Stimulated activated CD8-positive, alpha-beta memory T cell treated with anti-CD3 and anti-CD28 coated beads, Interleukin-7, amount 100 ng/mL, for 1 hour (primary cell): ENCODE measurements around the gene TOM1L2.
"Not testable (repeated sequence)": the region's sequence is repeated elsewhere in the genome, so short reads cannot be mapped to it uniquely, and the experiment has no call there.

Experiments used
- DNase-seq, 2 donors: peaks; one replicate each; pipeline ENCODE4 v3.0.0-alpha.2; 2020; ENCODE audit warnings: low read depth in 2 of 2

The TOM1L2 gene

DNA sequence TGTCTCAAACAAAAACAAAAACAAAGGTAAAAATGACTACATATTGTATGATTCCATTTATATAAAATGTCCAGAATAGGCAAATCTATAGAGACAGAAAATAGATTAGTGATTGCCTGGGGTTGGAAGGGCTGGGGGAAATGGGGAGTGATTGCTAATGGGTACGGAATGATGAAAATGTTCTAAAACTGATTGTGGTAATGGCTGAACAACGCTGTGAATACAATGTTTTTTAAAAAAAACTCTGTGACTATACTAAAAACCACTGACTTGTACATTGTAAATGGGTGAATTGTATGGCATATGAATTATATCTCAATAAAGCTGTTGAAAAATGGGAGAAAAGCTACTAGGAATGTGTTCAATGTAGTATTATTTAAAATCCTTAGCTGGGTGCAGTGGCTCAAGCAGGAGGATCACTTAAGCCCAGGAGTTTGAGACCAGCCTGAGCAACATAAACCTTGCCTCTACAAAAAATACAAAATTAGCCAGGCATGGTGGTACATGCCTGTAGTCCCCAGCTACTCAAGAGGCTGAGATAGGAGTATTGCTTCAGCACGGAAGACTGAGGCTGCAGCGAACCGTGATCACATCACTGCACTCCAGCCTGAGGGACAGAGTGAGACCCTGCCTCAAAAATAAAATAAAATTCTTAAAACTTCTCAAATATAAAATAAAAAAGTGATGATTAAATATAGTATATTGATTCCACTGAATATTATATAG, 47.9 kb downstream of the TOM1L2 start:
- DNase-seq = no peak

DNA sequence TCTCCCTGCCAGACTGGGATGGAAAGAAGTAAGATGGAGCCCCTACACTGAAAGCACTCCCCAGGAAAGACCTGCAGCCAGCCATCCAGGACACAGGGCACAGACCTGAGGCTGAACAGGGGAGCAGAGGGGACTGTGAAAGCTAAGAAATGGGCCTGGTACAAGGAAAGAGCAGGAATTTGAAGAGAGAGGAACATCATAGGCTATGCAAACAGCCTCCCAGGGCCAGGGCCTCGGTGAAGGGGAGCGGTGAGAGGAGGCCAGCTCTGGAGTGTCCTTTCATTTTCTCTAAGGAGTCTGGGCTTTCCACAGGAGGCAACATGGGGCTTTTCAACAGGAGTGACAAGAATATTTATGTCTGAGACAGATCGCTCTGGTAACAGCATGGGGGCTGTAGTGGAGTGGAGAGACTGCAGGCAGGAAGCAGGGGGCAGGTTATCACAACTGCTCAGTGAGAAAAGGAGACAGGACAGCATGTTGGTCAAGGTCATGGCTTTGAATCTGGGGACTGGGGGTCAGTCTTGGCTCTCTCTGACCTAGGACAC, 50.1 kb downstream of the TOM1L2 start:
- DNase-seq = no peak

DNA sequence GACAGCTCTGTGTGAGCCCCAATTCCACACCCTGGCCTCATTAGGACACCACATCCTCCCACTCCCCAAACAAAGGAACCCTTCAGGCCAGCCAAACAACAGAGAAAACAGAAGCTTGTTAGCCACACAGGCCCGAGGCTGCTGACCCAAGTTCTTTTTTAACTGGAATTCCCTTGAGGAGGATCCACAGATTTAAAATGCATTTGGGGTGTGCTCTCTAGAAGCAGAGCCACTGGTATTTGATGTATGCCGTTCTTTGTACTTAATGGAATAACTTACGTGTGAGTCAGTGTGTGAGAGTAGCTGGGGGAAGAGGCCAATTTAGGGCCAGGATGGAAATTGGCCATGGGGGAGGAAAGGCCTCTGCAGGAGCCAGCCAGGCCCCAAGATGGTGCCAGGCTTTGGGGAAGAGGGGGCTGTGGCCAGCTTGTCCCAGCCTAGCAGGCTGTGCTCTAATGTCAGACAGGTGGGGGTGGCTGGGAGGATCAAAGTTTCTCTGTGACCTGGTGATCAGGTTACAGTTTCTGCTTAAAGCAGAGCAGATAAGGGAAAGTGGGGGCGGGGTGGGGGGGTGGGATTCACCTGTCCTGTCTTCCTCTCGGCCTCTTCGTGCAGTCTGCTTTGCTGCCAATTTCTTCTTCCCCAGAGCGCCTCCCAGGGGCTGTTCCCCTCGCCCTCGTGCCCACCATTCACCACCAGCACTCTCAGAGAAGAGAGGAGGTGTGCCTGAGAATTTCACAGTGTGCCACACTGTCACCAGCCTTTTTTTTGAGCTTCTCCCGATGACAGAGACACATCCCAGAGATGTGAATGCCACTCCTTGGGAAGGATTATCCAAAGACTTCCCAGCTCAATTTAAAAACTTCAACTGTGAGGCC, 50.8 kb downstream of the TOM1L2 start:
- no peak for DNase-seq

DNA sequence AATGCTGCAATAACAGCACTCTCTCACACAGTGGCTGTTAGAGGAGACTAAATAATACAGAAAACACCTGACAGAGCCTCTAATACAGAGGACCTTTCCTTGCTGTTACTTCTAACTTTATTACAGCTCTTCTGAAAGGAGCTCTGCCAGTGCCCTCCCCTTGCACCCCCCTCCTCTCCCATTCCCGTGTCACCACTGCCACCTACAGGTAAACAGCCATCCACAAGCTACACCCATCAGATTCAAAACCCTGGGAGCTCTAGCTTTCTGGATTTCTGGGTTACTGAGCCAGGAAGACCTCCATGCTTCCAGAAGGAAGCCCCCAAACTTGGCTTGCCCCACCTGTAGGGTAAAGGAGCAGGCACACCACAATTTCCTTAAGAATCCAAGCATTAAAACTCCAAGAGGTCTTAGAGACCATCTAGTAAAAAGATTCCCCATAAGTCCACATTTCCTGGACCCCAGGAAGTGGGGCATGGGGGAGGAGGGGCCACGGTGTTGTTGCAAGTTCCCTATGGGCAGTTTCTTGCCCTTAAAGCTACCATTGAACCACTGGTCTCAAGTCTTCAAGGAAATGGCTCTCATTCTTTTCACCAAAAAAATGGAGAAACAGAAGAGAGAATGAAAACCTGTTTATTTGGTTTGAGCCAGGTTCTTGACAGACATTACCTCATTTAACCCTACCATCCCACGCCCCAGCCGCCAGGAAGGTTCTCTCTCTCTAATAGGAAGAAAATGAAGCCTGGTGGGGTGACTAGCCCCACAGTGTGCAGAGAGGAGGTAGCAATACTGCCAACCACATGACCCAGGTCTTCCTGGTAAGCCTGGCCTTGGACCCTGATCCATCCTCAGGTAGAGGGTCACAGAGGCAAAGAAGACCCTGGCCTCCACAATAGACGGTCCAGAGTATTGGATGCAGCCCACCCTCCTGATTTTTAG, 52.8 kb downstream of the TOM1L2 start:
- DNase-seq = peak; percentile 25 to 27

DNA sequence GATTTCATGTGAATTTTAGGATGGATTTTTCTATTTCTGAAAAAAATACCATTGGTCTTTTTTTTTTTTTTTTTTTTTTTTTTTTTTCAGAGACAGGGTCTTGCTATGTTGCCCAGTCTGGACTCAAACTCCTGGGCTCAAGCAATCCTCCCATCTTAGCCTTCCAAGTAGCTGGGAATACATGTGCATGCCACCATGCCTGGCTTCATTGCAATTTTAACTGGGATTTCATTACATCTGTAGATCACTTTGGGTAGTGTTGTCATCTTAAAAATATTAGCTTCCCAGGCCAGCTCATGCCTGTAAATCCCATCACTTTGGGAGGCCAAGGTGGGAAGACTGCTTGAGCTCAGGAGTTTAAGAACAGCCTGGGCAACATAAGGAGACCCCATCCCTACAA, 54.8 kb downstream of the TOM1L2 start:
- no peak for DNase-seq

DNA sequence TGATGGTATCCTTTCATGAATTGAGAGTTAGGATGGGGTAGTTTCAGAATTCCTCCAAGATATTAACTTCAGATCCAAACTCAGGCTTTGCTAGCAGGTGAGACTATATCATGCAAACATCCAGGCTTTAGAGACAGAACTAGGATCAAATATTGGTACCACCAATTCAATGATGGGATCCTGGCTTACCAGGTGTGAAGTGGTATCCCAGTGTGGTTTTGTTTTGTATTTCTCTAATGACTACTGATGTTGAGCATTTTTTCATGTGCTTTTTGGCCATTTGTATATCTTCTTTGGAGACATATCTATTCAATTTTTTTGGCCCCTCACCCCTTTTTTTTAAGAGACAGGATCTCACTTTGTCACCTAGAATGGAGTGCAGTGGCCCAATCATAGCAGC, 57.0 kb downstream of the TOM1L2 start:
- DNase-seq = no peak

DNA sequence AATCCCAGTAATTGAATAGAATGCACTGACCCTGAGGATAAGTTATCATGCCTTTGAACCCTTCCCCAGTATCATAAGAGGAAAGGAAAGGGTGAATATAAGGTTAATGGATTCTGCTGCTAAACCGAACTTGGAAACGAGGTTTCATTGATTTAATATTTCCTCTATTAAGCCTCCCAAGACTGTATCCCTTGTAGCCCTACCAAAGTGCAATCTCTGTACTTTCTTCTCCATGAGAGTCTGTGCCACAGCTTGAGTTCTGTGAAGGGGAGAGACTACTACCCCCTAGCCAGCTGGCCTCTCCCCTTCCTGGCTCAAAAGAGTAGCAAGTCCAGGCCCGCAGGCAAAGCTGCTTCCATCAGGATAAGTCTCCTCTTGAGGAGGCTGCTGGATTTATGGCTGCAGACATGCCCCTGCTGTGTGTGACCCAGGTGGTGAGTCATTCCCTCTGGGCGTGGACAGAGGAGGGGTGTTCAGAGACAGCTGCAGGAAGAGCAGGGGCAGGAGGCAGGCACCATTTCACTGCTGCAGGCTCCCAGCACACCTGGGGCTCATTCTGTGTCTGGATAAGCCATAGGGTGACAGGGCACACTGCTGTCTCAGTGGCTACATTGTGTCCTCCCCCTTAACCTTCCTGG, 58.4 kb downstream of the TOM1L2 start:
- DNase-seq = peak in 1 of 2 donors; percentile 5

DNA sequence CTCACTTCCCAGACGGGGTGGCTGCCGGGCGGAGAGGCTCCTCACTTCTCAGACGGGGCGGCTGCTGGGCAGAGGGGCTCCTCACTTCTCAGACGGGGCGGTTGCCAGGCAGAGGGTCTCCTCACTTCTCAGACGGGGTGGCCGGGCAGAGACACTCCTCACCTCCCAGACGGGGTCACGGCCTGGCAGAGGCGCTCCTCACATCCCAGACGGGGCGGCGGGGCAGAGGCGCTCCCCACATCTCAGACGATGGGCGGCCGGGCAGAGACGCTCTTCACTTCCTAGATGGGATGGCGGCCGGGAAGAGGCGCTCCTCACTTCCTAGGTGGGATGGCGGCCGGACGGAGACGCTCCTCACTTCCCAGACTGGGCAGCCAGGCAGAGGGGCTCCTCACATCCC, 59.9 kb downstream of the TOM1L2 start:
- not testable (repeated sequence) for DNase-seq

DNA sequence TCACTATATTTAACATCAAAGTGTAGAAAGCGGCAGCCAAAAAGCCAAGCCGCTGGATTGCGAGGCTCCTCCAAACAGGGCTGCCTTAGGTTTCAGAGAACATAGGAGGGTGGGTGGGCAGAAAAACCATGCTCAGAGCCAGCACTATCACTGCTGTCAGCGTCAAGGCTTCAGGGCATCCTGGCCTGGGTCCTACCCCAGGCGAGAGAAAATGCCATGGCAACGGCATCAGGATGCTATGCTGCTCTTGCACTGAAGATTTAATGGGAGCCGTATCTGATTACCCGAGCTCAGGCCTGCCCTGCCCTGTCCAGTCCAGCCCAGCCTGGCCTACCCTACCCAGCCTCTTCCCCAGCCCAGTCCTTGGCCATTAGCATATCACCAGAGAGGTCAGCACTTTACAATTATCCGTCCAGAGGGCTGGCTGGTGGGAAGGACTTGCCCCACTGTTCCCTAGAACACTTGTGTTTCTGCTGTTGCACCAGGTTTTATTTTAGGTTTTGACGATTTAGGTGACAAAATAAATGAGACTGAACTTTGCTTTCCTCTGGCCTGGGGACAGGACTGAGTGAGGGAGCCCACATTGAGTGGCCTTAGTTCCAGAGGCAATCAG, 61.1 kb downstream of the TOM1L2 start:
- no peak for DNase-seq

DNA sequence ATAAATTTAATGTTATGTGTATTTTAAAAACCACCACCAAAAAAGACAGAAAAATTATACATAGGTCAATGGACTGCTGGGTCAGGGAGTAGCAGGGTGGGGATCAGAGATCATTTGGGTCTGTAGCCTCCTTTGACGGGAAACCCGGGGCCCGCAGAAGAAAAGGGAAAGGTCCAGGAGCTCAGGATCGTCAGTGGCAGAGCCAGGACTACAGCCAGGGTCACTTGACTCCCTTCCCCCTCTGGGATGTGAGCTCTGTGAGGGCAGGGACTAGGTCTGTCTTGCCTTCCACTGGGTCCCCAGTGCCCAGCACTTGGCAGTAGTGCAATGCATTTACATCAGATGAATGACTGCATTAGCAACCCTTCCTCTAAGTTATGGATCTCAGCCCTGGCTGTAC, 62.1 kb downstream of the TOM1L2 start:
- DNase-seq = no peak

DNA sequence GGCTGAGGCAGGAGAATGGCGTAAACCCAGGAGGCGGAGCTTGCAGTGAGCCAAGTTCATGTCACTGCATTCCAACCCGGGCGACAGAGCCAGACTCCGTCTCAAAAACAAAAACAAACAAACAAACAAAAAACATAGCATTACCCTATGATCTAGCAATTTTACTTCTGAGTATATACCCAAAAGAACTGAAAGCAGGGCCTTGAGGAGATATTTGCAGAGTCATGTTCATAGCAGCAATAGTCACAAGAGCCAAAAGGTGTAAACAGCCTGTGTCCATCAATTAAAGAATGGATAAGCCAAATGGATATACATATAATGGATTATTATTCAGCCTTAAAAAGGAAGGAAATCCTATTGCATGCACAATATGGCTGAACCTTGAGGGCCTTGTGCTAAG, 63.1 kb downstream of the TOM1L2 start:
- no peak for DNase-seq

DNA sequence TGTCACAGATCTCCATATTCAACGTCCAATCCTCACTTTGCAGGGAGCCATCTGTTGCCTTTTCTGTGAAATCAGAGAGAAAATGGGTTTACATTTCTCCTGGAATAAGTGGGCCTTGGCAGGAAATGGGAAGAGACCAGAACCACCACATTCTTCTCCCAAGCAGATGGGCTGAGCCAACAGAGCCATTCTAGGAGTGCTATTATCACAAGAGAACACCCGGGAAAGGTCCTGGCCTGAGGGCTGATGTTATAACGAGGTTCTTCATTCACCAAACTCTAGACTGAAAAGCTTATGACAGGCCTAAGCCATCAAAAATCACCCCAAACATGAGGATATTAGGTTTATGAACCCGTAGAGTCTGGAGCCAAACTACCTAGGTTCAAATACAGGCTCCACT, 64.7 kb downstream of the TOM1L2 start:
- no peak for DNase-seq

DNA sequence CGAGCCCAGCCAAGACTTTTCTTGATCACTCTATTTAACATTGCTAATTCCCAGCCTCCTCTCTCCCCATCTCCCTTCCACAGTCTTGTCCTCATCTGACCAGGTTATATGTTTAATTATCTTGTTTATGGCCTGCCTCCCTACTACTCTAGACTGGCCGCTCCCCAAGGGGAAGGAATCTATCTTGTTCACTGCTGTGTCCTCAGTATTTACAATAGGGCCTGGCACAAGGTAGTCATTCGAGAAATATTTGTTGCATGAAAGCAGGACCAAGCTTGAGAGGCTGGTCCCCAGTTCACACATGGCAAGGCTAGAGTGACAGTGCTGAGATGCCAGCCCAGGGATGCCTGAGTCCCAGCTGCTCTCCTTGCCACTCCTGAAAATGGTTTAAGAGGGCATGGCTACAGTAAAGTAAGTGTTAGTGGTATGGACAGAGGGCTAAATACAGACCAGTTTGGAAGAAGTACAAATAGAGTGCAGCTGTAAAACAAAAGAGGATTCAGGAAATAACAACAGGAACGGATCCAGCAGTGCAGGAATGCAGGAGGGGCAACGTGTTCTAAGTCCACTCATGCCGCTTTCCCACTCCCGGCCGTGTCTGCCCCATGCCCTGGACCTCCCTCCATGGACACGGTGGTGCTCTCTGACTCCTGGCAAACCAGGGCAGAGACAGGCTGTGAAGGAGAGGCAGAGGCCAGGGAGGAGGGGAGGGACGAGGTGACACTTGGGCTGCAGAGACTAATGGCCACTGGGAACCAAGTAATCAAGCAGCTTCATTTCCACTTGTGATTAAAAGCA, 65.6 kb downstream of the TOM1L2 start:
- no peak for DNase-seq

DNA sequence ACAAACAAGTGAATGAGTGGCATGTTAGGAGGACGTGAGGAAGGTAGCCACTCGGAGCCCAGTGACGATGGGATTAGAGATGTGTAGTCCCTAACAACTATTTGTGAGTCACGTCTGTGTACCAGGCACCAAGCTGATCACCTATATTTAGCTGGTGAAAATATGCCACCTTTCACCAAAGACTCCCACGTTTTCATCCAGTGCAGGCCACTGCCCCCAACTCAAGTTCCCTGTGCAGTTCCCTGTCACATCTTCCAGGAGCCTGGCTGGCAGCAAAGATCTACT, 67.2 kb downstream of the TOM1L2 start:
- DNase-seq = no peak

DNA sequence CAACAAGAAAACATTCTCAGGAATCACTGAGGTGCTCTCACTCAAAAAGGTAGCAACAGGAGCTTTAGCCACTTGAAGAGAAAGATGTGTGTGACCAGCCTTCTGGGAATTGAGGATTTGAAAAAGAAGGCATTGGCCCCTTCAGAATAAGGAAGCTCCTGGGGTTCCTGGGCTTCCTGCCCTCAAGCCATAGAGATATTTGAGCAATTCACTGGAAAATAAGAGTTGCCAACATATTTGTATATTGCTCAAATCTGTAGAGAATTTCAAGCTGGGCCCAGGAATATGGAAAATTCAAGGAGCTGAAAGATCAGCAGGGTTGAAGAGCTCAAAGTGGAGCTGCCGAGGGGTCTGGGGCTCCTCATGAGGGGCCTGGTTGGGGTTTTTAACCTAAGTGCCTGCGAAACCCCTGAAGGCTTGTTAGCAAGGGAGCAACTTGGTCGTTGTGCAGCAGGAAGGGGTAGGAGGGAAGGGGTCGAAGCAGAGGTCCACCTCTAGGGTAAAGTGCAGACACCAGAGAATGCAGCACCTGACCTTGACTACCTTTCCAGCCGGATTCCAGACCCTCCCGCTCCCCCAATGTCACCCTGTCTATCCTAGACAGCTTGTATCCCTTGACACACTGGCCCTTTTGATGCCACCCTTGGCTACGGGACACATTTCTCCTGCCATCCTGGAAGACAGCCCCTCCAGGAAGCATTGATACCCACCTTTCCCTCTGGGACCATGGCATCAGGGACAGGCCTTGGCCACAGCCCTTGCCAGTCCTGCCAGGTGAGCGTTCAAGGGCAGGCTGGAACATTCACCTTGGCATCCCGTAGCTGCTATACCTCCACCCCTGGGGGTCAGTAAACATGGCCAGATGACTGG, 67.8 kb downstream of the TOM1L2 start:
- DNase-seq = no peak

DNA sequence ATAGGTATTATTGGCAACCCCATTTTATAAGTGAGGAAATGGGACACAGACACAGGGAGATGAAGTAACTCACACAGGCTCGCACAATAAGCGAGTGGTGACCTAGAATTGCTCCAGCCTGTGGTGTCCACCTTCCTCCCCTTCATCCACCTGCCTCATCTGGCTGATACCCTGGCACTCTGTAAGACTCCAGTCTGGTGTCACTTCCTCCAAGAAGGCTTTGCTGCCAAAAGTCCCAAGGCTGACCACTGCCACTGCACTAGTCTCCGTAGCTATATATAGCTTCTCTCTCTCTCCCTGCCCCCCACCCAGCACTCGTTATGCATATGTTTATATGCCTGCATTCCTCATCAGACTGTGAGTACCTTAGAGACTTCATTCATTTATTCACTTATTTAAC, 69.3 kb downstream of the TOM1L2 start:
- DNase-seq = no peak

DNA sequence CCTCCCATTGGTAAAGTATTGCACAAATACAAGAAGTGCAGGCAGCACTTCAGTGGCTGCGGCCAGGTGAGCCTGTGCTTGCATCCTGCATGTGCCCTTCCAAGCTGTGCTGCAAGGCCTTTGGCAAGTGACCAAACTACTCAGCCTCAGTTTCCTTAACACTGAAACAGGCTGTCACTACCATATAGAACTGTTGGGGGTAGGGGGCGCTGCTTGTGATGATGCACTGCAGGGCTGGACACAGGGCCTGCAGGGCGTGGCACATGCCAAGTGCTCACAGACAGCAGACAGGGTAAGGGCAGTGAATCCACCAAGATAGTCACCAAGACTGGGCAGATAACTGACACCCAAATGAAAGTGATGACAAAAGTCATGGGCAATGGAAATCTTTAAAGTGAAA, 69.8 kb downstream of the TOM1L2 start:
- no peak for DNase-seq

DNA sequence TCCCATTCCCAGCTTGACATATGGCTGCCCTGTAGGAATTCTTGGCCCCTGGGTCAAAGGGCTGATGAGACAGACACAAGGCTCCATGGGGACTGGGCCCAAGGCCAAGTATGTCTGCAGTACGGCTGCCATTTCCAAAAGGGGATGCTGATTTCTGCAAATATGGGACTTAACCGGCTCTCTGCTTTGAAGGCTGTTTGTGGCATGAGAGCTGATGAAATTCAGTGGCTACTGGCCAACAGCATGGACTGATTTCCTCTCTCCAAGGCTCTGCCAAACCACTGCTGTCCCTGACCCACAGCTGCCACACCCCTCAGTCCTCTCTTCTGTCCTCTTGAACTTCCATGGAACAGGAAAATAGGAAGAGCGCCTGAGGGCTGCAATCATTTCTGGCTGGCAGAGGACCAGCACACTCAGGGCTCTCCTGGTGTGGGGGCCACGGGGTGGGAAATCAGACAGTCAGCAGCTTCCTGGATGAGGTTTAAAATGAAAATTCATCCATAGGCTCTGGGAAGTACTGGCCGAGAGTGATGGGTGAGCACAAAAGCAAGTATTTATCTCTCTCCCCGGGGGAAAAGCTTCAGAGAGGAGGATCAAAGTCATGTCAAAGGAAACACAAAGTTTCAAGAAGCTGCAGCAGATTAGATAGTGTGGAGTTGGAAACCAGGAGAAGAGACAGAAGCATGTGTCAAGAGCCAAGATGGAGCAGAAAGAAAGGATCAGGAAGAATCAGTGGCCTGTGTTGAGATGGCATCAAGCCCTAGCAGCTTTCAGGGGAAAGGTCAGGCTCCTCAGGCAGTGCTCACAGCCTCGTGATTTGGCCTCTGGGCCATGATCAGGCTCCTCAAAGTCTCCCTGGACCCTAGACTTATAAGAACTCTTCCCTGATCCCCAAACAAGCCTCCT, 71.3 kb downstream of the TOM1L2 start:
- DNase-seq = no peak
